ENCODE results near the gene KLK5.

GRCh38 chr19:50921426-50922316 is 31.2 kb downstream of the KLK5 start:
- TF ChIP-seq EP300 (IDR thresholded peaks at IDR 0.05) (0 out of 5 replicates have a peak, but pooled peaks of 1 of the 2 experiments have one; percentile 14), CTCF (IDR thresholded peaks at IDR 0.05) (no peak), RFX5 (IDR thresholded peaks at IDR 0.05) (no peak), KDM5A (IDR thresholded peaks at IDR 0.05) (no peak), POLR2AphosphoS2 (conservative IDR thresholded peaks at IDR 0.05; ENCODE audit: low read length) (no peak), POLR2A (IDR thresholded peaks at IDR 0.05; ENCODE audit: low read length) (no peak)
